ENCODE measurements around the gene BRPF1.

- TF ChIP-seq EZH2 (IDR thresholded peaks at IDR 0.05; ENCODE audit: borderline replicate concordance) (no peak), CTCF (IDR thresholded peaks at IDR 0.05; ENCODE audit: poor library complexity) (no peak)
Measured at GRCh38 chr3:9778143-9779074, 46.9 kb downstream of the BRPF1 start.

Data from hepatocyte (in vitro differentiated cells).